NCI-H2196 (cell line): Measurements from ENCODE around the gene PCLAF.
"Not testable (repeated sequence)": the region's sequence is repeated elsewhere in the genome, so short reads cannot be mapped to it uniquely, and the experiment has no call there.

ENCODE experiments used
- DNase-seq: peaks from one replicate; lab custom pipeline; 2025; ENCODE audit not compliant: unreplicated experiment; lab: John Stamatoyannopoulos, UW

The PCLAF gene

GRCh38 chr15:64381000-64381751 is at the start of gene PCLAF:
TSS of gene PCLAF (minus strand) at chr15:64381441. CDS start at chr15:64381371, 70 bp downstream.
- DNase-seq = peak; percentile 88

- peak; percentile 5 for DNase-seq
These were observed 48.9 kb upstream of the PCLAF start for GRCh38 chr15:64430000-64430735.

- no peak for DNase-seq
These were observed 48.2 kb upstream of the PCLAF start for GRCh38 chr15:64429448-64429847.

GRCh38 chr15:64426845-64427465 is 45.7 kb upstream of the PCLAF start:
- peak; percentile 8 for DNase-seq

- no peak for DNase-seq
These were observed 44.0 kb upstream of the PCLAF start for GRCh38 chr15:64425221-64425620.

- DNase-seq = no peak
These were observed 42.7 kb upstream of the PCLAF start for GRCh38 chr15:64423970-64424369.

GRCh38 chr15:64422697-64423096 is 41.5 kb upstream of the PCLAF start:
- no peak for DNase-seq

- no peak for DNase-seq
These were observed 31.0 kb upstream of the PCLAF start for GRCh38 chr15:64412216-64412615.

GRCh38 chr15:64400583-64400982 is 19.3 kb upstream of the PCLAF start:
- no peak for DNase-seq

- DNase-seq = no peak
These were observed 17.3 kb upstream of the PCLAF start for GRCh38 chr15:64398575-64398974.

GRCh38 chr15:64396789-64397188 is 15.5 kb upstream of the PCLAF start:
- DNase-seq = no peak

GRCh38 chr15:64392471-64392870 is 11.2 kb upstream of the PCLAF start:
- not testable (repeated sequence) for DNase-seq

GRCh38 chr15:64389036-64389435 is 7.8 kb upstream of the PCLAF start:
- no peak for DNase-seq

- peak; percentile 83 for DNase-seq
These were observed 6.4 kb upstream of the PCLAF start, which contains the start of gene TRIP4 for GRCh38 chr15:64387562-64388168. TSS of gene TRIP4 (plus strand) at chr15:64387836. CDS start at chr15:64387864, 28 bp downstream.

- DNase-seq = no peak
These were observed 5.0 kb upstream of the PCLAF start for GRCh38 chr15:64386291-64386690.

GRCh38 chr15:64383760-64384159 is 2.5 kb upstream of the PCLAF start:
- DNase-seq = no peak

GRCh38 chr15:64380130-64380870 is 941 bp downstream of the PCLAF start:
- DNase-seq = not testable (repeated sequence)

GRCh38 chr15:64379216-64379960 is 1.9 kb downstream of the PCLAF start:
- no peak for DNase-seq

GRCh38 chr15:64373360-64373759 is 7.9 kb downstream of the PCLAF start:
- no peak for DNase-seq

- not testable (repeated sequence) for DNase-seq
These were observed 9.9 kb downstream of the PCLAF start for GRCh38 chr15:64371383-64371782.
